HepG2 (cell line): ENCODE data around the gene CAD. TPM values are rescaled to one million over a fixed set of nuclear protein-coding genes. Genes with fewer than 3 reads are reported as not detected.

Source experiments
- CC2D1A ChIP-seq: sonication (generic); formaldehyde crosslinking; IDR thresholded peaks from 2 replicates; pipeline ENCODE4 v1.8.1; 2023; ENCODE audit warnings: mild to moderate bottlenecking, missing genetic modification reagents
- FOXC1 ChIP-seq: sonication (generic); formaldehyde crosslinking; IDR thresholded peaks from 2 replicates; pipeline ENCODE4 v1.8.0; 2022; ENCODE audit warnings: mild to moderate bottlenecking, missing genetic modification reagents, borderline replicate concordance
- FOXP1 ChIP-seq, 2 experiments: fragments of 450-650 bp in 1 of 2; IDR thresholded peaks; 2 replicates each; pipeline ENCODE4 v1.6.1; 2017 to 2018; ENCODE audit warnings: antibody characterized with exemption in 1 of 2
- KMT2B ChIP-seq: IDR thresholded peaks from 2 replicates; pipeline ENCODE4 v1.6.1; 2016; ENCODE audit warnings: missing genetic modification reagents, missing compliant biosample characterization
- ZNF543 ChIP-seq: sonication (generic); formaldehyde crosslinking; IDR thresholded peaks from 2 replicates; pipeline ENCODE4 v1.4.0; 2020; ENCODE audit warnings: mild to moderate bottlenecking, missing genetic modification reagents
- polyA plus RNA-seq, 8 experiments: library from polyadenylated mRNA; depleted of rRNA in 3 of 8; stranded (reverse) in 7 of 8; unstranded in 1 of 8; fragments of >200 nt; fragmentation: Illumina TruSeq in 4 of 8; extraction: Trizol in 4 of 8; gene quantifications; 2 replicates each; pipeline versions ENCODE4 v1.2.1 to v1.2.3, GENCODE V29; 2011 to 2016; ENCODE audit warnings: low read depth in 4 of 8, missing spikeins in 1 of 8, mixed read lengths in 1 of 8; ENCODE audit not compliant: insufficient read depth in 1 of 8
- total RNA-seq, 5 experiments: library from RNA; depleted of rRNA; stranded (reverse); fragments of >200 nt; fragmentation: Illumina TruSeq; extraction: Trizol; gene quantifications; 2 replicates each; pipeline ENCODE4 v1.2.3, GENCODE V29; 2016; ENCODE audit warnings: low read depth in 1 of 5
- TF ChIP-seq, protein P1 (sequence below): IDR thresholded peaks from 2 replicates; pipeline ENCODE4 v1.6.1; 2016; ENCODE audit warnings: low read depth
- TF ChIP-seq, protein P2 (sequence below): sonication (generic); formaldehyde crosslinking; IDR thresholded peaks from 2 replicates; pipeline ENCODE4 v1.4.0; 2020; ENCODE audit warnings: mild to moderate bottlenecking, missing genetic modification reagents
- TF ChIP-seq, protein P3 (sequence below): sonication (generic); IDR thresholded peaks from 2 replicates; pipeline ENCODE4 v1.6.1; 2016; ENCODE audit warnings: low read depth, borderline replicate concordance
- TF ChIP-seq, protein P4 (sequence below): sonication (generic); formaldehyde crosslinking; IDR thresholded peaks from 2 replicates; pipeline ENCODE4 v1.5.1; 2020; ENCODE audit warnings: missing genetic modification reagents, mild to moderate bottlenecking, borderline replicate concordance
- TF ChIP-seq, protein P5 (sequence below): sonication (generic); formaldehyde crosslinking; IDR thresholded peaks from 2 replicates; pipeline ENCODE4 v1.8.0; 2022; ENCODE audit warnings: mild to moderate bottlenecking, missing genetic modification reagents, moderate library complexity
- TF ChIP-seq, protein P6 (sequence below): sonication (generic); formaldehyde crosslinking; IDR thresholded peaks from 2 replicates; pipeline ENCODE4 v1.4.0; 2020; ENCODE audit warnings: missing genetic modification reagents, mild to moderate bottlenecking, borderline replicate concordance

Gene CAD
- total and polyA plus RNA-seq, 2 of the 13 experiments (the other 11 are each of a cell fraction or from before 2014, with no cell fraction given) = 21.7 to 37.0 TPM

DNA sequence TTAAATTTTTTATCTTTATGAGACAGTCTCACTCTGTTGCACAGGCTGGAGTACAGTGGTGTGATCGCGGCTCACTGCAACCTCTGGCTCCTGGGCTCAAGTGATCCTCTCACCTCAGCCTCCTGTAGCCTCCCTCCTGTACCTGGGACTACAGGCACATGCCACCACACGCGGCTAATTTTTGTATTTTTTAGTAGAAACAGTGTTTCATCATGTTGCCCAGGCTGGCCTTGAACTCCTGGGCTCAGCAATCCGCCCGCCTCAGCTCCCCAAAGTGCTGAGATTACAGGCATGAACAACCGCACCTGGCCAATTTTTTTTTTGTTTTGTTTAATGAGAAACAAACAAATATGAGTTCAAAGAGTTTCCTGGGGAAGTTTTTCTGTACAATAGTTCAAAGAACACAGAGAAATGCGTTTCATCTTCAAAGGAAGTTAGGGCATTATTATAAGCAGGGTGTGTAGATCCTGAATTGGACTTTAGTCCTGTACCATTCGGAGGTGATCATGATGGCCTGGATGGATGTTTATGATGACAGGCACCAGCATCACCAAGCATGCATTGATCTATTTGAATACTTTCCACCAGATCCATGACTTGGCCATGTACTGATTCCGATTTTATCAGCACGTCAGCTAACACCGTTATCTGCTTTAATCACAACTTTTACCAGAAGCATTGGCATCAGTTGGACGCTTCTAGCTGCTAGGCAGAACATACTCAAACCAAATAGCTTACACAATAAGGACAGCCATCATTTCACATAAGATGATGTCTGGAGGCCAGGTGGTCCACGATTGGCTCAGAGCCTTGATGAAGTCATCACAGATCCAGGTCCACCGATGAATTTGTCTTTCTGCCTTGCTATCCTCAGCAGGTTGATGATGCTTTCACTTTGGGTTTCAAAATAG, 39.5 kb upstream of the CAD start (continued):
- TF ChIP-seq, protein P1, sequence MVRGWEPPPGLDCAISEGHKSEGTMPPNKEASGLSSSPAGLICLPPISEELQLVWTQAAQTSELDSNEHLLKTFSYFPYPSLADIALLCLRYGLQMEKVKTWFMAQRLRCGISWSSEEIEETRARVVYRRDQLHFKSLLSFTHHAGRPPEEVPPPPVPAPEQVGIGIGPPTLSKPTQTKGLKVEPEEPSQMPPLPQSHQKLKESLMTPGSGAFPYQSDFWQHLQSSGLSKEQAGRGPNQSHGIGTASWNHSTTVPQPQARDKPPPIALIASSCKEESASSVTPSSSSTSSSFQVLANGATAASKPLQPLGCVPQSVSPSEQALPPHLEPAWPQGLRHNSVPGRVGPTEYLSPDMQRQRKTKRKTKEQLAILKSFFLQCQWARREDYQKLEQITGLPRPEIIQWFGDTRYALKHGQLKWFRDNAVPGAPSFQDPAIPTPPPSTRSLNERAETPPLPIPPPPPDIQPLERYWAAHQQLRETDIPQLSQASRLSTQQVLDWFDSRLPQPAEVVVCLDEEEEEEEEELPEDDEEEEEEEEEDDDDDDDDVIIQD (CRISPR knock-in tag) = peak; percentile 73
- TF ChIP-seq, protein P2, sequence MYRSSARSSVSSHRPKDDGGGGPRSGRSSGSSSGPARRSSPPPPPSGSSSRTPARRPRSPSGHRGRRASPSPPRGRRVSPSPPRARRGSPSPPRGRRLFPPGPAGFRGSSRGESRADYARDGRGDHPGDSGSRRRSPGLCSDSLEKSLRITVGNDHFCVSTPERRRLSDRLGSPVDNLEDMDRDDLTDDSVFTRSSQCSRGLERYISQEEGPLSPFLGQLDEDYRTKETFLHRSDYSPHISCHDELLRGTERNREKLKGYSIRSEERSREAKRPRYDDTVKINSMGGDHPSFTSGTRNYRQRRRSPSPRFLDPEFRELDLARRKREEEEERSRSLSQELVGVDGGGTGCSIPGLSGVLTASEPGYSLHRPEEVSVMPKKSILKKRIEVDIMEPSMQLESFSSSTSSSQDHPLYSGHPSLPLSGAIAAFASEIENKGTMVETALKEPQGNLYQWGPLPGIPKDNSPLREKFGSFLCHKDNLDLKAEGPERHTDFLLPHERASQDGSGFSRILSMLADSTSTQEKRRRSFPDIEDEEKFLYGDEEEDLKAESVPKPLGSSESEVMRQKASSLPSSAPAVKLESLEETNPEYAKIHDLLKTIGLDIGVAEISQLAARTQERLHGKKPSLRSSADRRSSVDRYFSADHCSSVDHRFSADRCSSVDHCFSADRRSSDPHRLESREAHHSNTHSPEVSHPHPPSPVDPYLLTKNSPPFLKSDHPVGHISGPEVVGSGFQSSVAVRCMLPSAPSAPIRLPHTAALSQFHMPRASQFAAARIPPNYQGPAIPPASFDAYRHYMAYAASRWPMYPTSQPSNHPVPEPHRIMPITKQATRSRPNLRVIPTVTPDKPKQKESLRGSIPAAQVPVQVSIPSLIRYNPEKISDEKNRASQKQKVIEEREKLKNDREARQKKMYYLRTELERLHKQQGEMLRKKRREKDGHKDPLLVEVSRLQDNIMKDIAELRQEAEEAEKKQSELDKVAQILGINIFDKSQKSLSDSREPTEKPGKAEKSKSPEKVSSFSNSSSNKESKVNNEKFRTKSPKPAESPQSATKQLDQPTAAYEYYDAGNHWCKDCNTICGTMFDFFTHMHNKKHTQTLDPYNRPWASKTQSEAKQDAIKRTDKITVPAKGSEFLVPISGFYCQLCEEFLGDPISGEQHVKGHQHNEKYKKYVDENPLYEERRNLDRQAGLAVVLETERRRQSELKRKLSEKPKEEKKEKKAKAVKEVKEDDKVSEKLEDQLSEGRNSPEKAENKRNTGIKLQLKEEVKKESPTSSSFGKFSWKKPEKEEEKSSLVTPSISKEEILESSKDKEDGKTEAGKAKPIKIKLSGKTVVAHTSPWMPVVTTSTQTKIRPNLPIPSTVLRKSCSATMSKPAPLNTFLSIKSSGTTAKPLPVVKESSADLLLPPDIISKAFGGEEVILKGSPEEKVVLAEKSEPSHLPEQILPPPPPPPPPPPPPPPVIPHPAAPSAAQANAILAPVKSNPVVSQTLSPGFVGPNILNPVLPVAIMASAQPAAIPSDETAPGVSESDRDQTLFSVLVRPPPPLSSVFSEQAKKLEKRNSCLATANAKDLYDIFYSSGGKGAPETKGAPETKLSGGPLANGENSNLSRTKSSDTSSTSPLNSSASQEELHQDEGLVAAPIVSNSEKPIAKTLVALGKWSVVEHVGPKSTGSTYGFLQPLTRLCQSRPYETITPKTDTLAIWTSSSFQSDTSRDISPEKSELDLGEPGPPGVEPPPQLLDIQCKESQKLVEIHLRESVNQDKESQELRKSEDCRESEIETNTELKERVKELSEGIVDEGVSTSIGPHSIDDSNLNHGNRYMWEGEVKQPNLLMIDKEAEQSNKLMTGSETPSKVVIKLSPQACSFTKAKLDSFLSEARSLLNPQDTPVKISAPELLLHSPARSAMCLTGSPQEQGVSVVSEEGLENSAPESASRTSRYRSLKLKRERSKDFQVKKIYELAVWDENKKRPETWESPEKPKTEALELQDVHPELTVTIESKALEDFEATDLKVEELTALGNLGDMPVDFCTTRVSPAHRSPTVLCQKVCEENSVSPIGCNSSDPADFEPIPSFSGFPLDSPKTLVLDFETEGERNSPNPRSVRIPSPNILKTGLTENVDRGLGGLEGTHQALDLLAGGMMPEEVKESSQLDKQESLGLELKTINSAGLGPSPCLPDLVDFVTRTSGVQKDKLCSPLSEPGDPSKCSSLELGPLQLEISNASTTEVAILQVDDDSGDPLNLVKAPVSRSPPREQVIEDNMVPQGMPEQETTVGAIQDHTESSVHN (CRISPR knock-in tag) = no peak
- peak; percentile 10; the same call in 1 of the 2 replicates for TF ChIP-seq CC2D1A (CRISPR knock-in tag)
- TF ChIP-seq, protein P3, sequence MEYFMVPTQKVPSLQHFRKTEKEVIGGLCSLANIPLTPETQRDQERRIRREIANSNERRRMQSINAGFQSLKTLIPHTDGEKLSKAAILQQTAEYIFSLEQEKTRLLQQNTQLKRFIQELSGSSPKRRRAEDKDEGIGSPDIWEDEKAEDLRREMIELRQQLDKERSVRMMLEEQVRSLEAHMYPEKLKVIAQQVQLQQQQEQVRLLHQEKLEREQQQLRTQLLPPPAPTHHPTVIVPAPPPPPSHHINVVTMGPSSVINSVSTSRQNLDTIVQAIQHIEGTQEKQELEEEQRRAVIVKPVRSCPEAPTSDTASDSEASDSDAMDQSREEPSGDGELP = peak; percentile 75
- TF ChIP-seq, protein P4, sequence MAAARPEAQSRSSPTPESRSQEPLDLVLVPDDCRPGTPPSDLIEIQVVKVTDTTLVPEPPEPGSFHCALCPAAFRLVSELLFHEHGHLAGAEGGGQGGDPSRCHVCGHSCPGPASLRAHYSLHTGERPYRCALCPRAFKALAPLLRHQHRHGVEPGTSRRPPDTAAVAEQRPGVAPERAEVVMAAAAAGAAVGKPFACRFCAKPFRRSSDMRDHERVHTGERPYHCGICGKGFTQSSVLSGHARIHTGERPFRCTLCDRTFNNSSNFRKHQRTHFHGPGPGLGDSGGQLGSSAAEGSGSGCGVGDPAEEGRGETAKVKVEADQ (CRISPR knock-in tag) = 0 out of 2 replicates have a peak, but pooled peaks have one; percentile 7
- TF ChIP-seq, protein P5, sequence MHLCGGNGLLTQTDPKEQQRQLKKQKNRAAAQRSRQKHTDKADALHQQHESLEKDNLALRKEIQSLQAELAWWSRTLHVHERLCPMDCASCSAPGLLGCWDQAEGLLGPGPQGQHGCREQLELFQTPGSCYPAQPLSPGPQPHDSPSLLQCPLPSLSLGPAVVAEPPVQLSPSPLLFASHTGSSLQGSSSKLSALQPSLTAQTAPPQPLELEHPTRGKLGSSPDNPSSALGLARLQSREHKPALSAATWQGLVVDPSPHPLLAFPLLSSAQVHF (CRISPR knock-in tag) = peak; percentile 75; the same call in 1 of the 2 replicates
- TF ChIP-seq KMT2B (CRISPR knock-in tag) = no peak
- peak; percentile 97 for TF ChIP-seq FOXP1 (IDR thresholded peaks at IDR 0.05)
- peak; percentile 100 for TF ChIP-seq FOXP1 (CRISPR knock-in tag; IDR thresholded peaks at IDR 0.05)
- TF ChIP-seq FOXC1 = peak; percentile 65; the same call in 1 of the 2 replicates
- TF ChIP-seq, protein P6, sequence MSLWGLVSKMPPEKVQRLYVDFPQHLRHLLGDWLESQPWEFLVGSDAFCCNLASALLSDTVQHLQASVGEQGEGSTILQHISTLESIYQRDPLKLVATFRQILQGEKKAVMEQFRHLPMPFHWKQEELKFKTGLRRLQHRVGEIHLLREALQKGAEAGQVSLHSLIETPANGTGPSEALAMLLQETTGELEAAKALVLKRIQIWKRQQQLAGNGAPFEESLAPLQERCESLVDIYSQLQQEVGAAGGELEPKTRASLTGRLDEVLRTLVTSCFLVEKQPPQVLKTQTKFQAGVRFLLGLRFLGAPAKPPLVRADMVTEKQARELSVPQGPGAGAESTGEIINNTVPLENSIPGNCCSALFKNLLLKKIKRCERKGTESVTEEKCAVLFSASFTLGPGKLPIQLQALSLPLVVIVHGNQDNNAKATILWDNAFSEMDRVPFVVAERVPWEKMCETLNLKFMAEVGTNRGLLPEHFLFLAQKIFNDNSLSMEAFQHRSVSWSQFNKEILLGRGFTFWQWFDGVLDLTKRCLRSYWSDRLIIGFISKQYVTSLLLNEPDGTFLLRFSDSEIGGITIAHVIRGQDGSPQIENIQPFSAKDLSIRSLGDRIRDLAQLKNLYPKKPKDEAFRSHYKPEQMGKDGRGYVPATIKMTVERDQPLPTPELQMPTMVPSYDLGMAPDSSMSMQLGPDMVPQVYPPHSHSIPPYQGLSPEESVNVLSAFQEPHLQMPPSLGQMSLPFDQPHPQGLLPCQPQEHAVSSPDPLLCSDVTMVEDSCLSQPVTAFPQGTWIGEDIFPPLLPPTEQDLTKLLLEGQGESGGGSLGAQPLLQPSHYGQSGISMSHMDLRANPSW (CRISPR knock-in tag) = peak; percentile 89
- peak; percentile 38; the same call in 1 of the 2 replicates for TF ChIP-seq ZNF543 (CRISPR knock-in tag)
